ENCODE data around the gene CSF2.

CSF2 gene

DNA sequence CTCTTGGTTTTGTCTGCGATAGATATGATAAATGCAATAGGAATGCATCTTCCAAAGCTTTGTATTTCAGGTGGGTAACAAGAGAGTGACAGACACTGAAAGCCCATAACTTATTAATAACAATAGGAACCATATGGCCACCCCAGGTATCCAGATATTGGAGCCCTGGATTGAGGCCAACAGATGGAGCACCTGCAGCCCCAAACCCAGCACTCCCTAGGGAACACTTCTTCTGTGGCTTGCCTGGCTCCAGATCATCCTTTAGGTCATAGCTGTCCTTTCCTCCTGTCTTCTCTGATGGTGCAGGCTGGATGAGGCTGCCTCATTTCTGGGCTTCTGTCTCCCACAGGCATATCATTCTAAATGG lies 18.2 kb upstream of the CSF2 start:
- DNase-seq, result no peak

DNA sequence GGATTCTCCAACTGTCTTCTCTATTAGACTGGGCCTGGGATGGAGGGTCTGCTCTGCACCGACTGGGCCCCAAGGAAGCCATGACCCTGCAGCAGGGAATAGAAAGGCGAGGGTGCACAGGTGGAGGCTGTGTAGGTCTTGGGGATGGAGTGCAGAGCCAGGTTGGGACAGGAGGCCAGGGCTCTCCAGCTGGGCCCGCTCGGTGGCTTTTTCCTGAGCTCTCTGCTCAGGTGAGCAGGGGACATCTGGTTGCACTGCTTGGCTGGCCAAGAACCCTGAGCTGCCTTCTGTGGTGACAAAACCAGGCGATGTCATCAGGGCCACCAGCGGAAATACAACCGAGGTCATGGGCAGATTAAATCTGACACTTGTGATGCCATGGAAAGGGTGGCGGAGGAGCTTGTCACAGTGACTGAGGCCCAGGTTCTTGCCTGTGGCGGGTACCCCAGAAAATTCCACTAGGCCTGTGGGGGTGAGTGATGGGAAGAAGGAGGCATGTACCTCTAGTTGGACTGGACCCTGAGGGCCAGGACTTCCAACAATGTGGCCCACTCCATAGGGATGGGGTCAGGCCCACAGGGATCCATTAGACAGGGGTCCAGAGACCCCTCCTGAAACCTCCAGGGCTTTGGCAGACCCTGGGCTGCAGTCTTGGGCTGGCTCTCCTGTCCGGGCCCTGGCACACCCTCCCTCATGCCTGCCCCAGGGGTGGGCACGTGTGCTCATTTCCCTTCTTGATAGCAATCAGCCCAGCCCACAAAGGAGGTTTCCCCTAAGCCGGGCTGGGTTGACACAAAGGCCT lies 17.6 kb upstream of the CSF2 start:
- no peak for DNase-seq

DNA sequence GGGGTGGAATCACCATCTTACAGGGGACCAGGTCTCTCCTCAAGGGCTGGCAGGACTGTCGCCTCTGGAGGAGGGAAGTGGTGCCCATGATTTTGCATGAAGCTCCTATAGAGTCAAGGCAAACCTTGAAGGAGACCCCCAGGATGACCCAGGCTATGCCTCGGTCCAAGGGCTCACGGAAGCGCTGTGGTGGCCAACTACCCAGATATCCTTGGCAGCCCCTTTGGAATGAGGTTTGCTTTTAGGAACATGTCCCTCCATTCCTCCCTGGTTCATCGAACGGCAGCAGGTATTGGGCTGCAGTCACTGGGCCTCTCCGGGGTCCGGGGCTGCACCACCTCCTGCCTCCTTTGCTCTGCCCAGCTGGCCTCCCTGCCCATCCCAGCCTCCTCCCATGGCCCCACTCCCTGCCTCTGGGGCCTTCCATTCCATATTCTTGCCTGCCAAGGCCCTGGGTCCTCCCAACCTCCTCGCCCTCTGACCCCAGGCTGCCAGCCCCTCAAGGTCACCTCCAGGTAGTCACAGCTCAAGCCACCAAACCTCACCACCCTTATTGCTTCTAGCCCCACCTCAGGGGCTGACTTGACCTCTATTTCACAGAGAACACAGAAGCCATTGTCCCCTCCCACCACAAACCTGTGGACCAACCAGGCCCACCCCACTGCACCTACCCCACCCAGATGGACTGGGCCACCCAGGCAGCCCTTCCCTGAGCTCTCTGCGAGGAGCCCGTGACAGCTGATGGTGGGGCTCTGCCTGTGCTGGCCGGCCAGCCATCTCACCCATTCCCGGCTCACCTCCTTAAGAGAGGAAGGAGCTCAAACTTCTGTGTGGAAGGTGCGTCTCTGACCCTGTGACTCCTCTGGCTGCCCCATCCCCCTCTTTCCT lies 16.7 kb upstream of the CSF2 start:
- no peak for DNase-seq

DNA sequence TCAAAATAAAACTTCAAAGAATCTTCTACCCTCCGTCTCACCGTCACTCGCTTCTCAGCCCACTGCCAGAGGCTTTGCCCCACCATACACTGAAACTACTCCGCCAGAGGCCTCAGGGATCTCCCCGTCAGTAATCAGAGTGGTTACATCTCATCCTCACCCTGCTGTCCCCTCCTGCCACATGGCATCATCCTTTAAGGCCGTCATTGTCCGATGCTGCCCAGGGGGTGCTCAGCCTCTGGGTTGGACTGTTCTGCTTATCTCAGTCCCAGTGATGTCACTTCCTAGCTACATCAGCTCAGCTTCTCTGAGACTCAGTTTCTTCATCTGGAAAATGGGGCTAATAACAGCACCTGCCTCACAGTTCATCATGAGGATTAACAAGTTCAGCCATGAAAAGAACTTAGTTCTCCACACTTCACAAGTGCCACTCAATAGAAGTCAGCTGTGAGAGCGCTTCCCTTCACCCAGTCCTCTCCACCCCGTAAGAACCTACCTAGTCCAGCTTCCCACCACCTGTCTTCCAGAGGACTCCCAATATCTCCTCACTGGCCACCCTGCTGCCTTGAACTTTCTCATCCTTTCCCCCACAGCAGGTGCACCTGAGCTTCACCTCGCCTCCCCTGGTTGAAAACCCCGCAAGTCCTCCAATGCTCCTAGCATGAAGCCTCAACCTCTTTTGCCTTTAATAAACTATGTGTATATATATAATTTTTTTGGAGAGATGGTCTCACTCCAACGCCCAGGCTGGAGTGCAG lies 15.9 kb upstream of the CSF2 start:
- no peak for DNase-seq

DNA sequence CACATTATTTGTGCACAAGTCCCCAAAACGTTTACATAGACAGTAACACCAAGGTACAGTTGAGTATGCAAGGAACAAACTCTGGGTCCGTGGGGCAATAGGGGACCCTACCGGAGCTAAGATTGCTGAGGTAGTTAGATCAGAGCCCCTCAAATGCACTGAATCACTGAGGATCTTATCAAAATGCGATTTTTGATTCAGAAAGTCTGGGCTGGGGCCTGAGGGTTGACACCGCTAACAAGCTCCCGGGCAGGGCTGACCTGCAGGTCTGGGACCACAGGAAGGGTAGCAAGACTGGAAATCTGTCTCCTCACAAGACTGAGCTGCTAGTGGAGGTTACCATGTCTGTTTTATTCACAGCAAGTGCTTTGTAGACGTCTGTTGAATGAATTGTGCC lies 14.9 kb upstream of the CSF2 start:
- no peak for DNase-seq

DNA sequence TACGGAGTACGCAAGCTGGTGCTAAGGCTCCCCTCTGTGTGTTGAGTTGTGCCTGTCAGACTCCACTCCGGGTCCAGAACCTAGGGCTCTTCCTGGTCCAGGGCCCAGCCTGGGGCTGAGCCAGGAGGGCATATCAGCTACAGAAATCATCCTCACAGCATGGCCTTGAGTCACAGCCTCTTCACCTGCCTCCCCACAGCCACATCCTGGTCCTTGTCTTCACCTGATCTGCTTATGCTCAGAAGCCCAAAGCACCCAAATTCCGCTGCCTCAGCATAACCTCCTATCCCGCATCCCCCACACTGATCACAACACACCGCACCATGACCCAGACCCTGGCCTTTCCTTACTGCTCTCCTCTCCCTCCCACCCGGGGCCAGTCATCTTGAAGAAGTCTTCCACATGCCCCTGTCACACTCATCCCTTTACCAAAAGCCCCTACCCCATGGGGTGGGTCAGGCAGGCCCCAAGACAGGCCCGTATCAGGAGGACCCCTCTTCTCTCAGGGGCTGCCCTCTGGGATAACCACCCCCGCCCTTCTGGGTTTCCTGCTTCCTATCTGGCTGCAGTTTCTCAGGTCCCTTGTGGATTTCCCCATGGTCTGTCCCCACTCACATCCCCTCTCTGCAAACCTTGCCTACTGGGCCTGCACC lies 14.4 kb upstream of the CSF2 start:
- no peak for DNase-seq

DNA sequence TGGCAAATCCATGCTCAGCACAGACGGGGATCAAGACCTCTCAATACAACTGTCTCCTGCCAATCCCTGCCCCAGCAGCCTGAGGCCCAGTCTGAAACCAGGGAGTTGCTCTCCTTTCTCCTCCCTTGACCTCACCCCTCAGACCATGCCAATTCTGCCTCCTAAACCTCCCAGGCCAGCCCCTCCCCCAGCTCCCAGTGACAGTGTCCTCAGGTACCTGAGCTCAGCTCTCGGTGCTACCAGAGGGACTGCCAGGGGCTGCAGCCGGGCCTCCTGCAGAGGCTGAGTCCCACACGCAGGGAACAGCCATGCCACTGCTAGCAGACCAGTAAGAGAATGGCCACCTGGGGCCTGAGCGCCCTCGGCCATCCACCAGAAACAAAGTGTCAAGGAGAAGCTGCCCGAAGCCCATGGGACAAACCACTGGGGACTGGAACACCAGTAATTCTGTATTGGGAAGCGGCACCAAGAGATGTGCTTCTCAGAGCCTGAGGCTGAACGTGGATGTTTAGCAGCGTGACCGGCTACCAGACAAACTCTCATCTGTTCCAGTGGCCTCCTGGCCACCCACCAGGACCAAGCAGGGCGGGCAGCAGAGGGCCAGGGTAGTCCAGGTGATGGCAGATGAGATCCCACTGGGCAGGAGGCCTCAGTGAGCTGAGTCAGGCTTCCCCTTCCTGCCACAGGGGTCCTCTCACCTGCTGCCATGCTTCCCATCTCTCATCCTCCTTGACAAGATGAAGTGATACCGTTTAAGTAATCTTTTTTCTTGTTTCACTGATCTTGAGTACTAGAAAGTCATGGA lies 13.7 kb upstream of the CSF2 start:
- DNase-seq, result no peak

DNA sequence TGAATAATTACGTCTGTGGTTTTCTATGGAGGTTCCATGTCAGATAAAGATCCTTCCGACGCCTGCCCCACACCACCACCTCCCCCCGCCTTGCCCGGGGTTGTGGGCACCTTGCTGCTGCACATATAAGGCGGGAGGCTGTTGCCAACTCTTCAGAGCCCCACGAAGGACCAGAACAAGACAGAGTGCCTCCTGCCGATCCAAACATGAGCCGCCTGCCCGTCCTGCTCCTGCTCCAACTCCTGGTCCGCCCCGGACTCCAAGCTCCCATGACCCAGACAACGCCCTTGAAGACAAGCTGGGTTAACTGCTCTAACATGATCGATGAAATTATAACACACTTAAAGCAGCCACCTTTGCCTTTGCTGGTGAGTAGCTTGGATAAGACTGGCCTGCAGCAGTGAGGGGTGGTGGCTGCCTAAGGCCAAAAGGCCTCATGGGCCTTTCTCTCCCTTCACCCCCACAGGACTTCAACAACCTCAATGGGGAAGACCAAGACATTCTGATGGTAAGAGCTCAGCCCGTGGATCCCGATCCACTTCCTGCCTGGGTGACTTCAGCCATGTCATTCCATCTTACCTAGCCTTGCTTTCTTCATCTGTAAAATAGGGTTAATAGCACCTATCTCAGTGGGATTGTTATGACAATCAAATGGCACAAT lies 13.0 kb upstream of the CSF2 start, which contains the start of gene IL3:
IL3 (plus strand) TSS at position 155 of the 661 bp plus-strand sequence; CDS start at position 207, 52 bp downstream.
- no peak for DNase-seq

DNA sequence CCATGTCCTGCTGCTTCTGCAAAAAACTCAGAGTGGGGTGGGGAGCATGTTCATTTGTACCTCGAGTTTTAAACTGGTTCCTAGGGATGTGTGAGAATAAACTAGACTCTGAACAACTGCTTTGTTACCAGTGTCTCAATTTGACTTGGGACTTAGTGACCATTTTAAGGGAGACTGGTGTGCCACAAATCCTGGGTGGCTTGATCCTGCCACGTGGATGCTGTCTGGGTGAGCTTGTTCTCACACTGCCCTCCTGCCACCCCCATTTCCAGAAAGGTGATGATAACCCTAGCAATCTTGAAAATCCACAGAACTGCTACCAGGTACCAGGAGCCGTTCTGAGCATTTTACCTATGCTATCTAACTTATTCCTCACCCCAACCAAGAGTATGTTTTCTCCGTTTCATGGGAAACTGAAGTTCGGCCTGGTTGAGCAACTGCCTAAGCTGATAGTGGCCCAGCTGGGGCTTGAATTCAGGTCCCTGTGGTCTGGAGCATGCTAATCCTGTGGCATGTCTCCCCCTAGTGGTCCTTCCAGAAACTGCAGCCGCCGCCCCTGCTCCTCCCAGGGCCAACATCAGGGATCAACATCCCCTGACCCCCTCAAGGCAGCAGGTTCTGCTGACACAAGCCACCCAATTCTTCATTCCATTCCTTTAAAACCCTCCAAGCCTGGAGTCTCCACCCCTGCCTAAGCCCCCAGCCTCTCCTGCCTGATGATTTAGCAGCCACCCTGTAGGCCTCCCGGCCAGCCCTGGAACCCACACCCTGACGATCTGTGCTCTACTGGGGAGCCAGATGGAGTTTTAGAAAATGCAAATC lies 10.3 kb upstream of the CSF2 start:
- peak; percentile 39 for DNase-seq

DNA sequence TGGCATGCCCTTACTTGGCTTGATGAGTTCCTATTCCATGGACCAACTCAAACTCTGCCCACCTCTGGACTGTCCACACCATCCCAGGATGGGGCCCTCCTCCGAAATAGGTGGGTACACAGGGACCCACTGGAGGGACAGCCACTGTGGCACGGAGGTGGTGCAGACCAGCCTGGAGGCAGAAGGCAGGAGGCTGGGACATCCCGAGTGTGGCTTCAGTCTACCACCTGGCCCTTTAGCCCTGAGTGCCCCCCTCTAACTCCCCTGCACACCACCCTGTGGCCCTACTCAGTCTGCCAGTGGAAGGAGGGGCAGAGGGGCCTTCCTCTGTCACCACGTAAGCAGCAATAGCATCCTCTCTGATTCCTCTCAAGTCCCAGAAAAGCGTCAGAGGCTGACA lies 9.4 kb upstream of the CSF2 start:
- DNase-seq, result no peak

DNA sequence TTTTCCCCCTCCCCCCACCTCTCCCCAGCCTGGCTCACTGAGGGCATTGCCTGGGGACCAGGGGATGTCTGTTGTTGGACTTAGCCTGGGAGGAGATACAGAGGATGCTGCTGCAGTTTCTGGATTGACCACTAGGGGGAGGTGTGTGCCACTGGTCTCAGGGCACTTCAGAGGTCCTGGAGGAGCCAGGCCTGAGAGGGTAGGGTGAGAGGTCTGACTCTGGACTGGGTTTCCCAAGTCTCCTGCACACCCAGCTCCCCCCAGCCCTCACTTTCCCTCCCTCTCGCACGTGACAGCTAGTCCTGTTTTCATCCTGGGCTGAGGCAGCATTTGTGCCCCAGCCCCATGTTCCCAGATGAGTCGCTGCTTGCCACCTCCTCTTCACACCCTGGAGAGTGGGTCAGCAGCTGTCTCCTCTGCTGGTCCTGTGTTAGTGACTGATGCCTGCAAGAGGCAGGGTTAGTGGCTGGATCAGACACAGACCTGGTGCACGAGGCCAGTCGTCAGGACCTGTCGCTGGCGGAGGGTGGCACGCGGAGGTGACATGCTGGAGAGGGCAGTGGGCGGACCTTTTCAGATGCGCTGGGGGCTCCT lies 8.8 kb upstream of the CSF2 start:
- DNase-seq, result peak; percentile 48

DNA sequence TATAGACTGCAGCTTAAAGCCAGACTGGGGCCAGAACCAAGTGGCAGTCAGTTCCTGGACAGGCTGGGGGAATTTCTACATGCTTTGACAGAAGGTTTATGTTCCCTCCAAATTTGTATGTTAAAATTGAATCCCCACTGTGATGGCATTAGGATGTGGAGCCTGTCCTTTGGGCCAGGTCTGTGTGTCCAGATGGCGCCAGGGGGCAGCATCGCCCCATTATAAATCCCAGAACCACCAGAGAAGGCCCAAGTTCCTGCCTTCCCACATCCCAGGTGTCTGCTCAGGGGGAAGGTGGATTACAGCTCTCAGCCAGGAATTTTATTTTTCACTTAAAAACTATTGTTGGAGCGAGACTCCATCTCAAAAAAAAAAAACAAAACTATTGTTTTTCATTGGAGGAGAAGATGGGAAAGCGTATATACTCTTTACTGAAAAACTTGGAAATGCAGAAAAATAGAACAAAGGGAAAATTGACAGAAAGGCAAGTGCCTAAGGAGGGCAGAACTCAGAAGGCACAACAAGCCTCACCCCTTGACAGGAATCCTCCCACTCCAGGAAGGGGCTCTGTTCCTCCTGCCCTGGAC lies 8.1 kb upstream of the CSF2 start:
- peak; percentile 44 for DNase-seq

DNA sequence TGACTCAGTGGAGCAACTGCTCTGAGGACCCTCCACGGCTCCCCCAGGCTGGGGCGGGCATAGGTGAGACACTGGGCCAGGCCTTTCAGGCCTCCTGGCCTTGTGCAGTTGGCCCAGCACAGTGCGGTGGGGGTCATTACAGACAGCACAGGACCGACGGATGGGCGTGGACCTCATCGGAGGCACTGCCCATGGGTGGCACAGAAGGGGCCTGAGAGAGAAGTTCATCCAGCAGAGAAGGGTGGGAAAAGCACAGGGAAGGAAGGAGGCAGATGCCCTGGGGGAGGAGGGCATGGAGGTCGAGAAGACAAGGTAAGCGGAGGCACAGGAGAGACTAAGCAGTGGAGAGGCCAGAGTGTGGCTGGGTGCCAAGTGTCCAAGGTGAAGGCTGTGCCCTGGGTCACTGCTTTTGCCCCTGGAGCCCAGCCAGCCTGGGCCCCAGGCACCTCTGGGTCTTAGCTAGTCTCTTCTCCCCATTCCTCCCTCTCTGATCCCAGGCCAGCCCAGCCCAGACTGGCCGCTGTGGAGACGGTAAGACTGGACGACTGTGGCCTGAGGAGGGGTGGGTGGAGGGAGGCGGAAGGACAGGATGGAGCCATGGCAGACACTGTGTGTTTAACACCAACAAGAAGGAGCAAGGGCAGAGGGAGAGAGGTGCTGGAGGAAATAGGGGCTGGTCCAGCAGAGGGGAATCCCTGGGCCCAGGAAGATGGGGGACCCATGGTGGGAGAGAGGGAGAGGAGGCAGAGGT lies 7.5 kb upstream of the CSF2 start:
- DNase-seq, result no peak

DNA sequence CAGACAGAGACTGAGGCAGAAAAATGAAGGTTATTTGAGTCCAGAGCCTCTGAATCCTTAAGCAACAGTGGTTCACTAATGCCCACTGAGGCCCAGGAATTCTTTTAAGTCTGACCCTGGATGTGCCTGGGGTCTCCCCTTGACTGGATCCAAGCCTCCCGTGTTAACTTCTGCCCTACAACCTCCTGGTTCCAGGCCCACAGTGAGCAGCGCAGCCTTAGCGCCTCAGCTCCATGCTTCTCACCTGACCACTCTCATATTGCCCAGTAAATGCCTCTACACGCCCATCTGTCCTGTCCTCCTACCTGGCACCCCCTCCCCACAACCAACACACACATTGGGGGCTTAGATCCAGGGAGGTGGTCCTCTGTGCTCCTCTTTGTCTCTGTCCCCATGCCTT lies 6.7 kb upstream of the CSF2 start:
- DNase-seq, result no peak

DNA sequence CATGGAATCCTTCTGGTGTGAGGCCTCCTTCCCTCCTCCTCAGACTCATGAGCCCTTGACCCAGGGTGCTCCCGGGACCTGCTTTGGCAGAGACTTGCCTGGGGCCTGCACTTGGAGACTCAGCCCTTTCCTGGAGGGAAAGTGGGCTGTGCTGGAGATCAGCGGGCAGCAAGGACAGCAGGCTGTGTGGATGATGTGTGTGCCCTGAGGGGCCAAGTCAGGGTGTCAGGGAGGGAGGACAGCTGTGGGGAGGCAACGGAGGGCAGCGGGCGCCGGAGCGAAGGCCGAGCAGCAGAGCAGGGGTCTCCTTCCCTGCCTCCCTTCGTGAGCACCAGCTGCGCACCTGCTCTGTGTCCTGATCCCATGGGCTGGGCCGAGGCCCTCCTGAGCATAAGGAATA lies 6.1 kb upstream of the CSF2 start:
- DNase-seq, result no peak

DNA sequence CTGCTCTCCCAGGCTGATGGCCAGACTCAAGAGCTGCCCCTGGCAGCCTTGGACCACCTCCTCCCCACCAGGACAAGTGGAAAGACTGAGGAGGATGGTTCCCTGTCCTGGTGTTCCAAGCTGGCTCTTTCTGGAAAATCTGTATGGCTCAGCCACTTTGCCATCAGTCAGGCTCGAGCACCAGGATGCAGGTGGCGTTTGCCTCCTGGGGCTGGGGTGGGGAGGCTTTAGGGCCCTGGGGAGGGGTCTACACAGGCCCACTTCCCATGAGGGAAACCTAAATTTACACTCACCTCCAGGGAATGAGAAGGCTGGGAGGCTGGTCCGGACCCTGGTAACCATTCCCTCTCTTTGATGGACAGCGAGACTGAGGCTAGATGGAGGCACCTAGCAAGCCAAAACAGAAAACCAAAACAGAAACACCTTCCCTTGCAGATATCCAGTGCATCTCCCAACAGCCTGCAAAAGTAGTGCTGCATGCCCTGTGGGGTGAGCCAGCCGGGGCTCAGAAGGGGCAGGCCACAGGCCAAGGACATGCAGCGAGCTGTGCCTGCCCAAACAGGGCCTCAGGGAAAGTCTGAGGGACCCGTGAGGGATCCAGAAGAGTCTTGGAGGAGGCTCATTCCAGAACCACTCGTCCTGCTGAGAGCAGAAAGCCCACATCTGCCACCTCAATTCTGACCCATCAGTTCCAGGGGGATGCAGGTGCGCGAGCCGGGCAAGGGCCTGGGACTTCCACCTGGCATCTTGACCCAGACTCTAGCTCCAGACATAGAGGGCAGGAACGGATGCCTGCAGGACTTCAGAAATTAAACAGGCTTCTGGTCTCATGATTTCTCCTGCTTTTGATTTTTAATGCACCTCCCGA lies 5.4 kb upstream of the CSF2 start:
- no peak for DNase-seq

DNA sequence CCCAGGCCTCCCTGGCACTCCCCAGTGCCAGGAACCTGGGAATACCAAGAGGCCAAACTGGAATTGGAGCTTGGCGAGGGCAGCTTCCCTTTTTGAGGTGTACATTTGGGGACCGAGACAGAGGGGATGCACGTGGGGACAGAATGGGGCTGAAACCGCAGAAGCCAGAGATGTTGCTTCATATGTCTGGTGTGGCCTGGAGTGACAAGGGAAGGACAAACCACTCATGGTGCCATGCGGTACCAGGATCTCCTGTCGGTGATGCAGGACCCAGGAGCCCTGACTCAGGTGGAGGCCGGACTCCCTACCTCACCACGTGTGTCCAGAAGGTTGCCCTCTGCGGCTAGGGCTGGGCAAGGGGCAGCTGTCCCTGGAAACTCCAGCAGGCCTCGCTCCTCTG lies 4.0 kb upstream of the CSF2 start:
- no peak for DNase-seq

DNA sequence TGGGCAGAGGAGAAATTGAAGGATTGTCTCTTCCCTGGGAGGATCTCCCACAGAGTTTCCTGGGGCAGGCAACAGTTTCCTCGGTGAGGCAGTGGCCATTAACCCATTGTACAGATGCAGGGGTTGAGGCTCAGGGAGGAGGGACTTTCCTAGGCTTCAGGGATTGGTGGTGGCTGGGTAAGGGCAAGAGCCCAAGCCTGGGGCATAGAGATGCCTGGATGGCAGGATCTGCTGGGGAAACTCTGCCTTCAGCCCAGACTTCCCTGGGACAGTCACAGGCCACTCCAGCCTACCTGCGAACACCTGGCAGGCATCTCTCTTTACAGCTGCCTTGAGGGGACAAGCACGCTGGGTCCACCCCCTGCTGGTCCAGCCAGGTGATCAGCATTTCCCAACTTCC lies 3.6 kb upstream of the CSF2 start:
- no peak for DNase-seq

All from NCI-H2029 (cell line).